HepG2 (cell line): ENCODE results near the gene PLEKHO1. TPM values are rescaled to one million over a fixed set of nuclear protein-coding genes. Genes with fewer than 3 reads are reported as not detected.

Source experiments
- ATAC-seq: fragments of 200-7000 bp; cut with Tn5 transposase; 3 replicates; pipeline ENCODE4 v1.9.1; 2020; ENCODE audit warnings: mild to moderate bottlenecking, moderate library complexity
- BruUV-seq: library from RNA; stranded (reverse); fragments of 400-500 nt; replicated peaks from 2 replicates; lab custom pipeline; 2021; lab: Mats Ljungman, UMichigan
- CTCF ChIA-PET: fragments of 300-600 bp; formaldehyde crosslinking; extraction: SDS; loops from one replicate; lab custom pipeline; 2021; ENCODE audit warnings: low total read pairs, inconsistent platforms, low intra/inter-chr PET ratio; lab: Yijun Ruan, JAX
- POLR2A ChIA-PET: fragments of 350-600 bp; sonication (Branson Sonifier 250); formaldehyde crosslinking; loops from one replicate; lab custom pipeline; 2020; ENCODE audit warnings: antibody characterized with exemption, inconsistent platforms; lab: Yijun Ruan, JAX
- DNase-seq: peaks from one replicate; pipeline ENCODE4 v3.0.0-alpha.2; 2015; ENCODE audit warnings: low spot score
- FAIRE-seq: peaks from 3 replicates; lab custom pipeline; 2011; peaks lifted over from hg19 to GRCh38; lab: Jason Lieb, UNC
- H2AFZ ChIP-seq: one replicate; pipeline ENCODE4 v1.6.1; 2011; ENCODE audit warnings: low read length, inconsistent platforms
- H3K27ac ChIP-seq: fragments of 300-600 bp; 3 replicates; pipeline ENCODE4 v1.8.0; 2011; ENCODE audit warnings: mixed run types, mild to moderate bottlenecking, mixed read lengths, low read length, inconsistent platforms; ENCODE audit not compliant: insufficient read depth; ENCODE audit errors: extremely low read length
- H3K27me3 ChIP-seq, 2 experiments: fragments of 200-600 bp in 1 of 2; 2 replicates in 1 of 2; 3 replicates in 1 of 2; pipeline versions ENCODE4 v1.6.0 to v1.8.0; 2011; ENCODE audit warnings: low read length in 2 of 2, mild to moderate bottlenecking in 2 of 2, moderate library complexity in 2 of 2, inconsistent platforms in 1 of 2; ENCODE audit not compliant: insufficient read depth in 2 of 2, control insufficient read depth in 1 of 2
- H3K36me3 ChIP-seq, 2 experiments: fragments of 200-600 bp in 1 of 2; replicated peaks in 1 of 2; 2 replicates in 1 of 2; 3 replicates in 1 of 2; pipeline versions ENCODE4 v1.5.1 to v1.8.0; 2011; ENCODE audit warnings: low read length in 2 of 2, inconsistent platforms in 1 of 2; ENCODE audit not compliant: insufficient read depth in 2 of 2, control insufficient read depth in 1 of 2
- H3K4me1 ChIP-seq: 2 replicates; pipeline ENCODE4 v1.5.1; 2012; ENCODE audit warnings: low read length, inconsistent platforms; ENCODE audit not compliant: insufficient read depth
- H3K4me2 ChIP-seq: 2 replicates; pipeline ENCODE4 v1.6.0; 2011; ENCODE audit warnings: low read depth, low read length, inconsistent platforms
- H3K4me3 ChIP-seq, 3 experiments: fragments of 200-600 bp in 1 of 3; sonication (generic), shearing (Covaris generic) in 1 of 3; replicated peaks in 1 of 3; 2 replicates each; pipeline ENCODE4 v1.5.1; 2011 to 2016; ENCODE audit warnings: low read length in 3 of 3, inconsistent platforms in 2 of 3, low read depth in 2 of 3, mild to moderate bottlenecking in 2 of 3, control low read depth in 1 of 3, mixed read lengths in 1 of 3; ENCODE audit not compliant: insufficient read depth in 1 of 3
- H3K79me2 ChIP-seq: one replicate; pipeline ENCODE4 v1.6.1; 2011; ENCODE audit warnings: low read length, inconsistent platforms; ENCODE audit not compliant: insufficient read depth
- H3K9ac ChIP-seq: 2 replicates; pipeline ENCODE4 v1.6.0; 2011; ENCODE audit warnings: mild to moderate bottlenecking, low read depth, low read length, inconsistent platforms; ENCODE audit not compliant: insufficient read depth
- H3K9me3 ChIP-seq: 2 replicates; pipeline ENCODE4 v1.5.1; 2012; ENCODE audit warnings: mild to moderate bottlenecking, low read length
- H4K20me1 ChIP-seq: 2 replicates; pipeline ENCODE4 v1.6.0; 2011; ENCODE audit warnings: inconsistent platforms, mild to moderate bottlenecking, low read length, moderate library complexity; ENCODE audit not compliant: insufficient read depth
- AGO2 ChIP-seq: fragments of 200-400 bp; formaldehyde crosslinking; optimal IDR thresholded peaks from 2 replicates; pipeline ENCODE3; 2017; ENCODE audit warnings: mild to moderate bottlenecking, low read depth, low read length, moderate library complexity
- BRD4 ChIP-seq: sonication (generic); formaldehyde crosslinking; IDR thresholded peaks from 2 replicates; pipeline ENCODE4 v1.4.0; 2020; ENCODE audit warnings: missing genetic modification reagents
- HNRNPK ChIP-seq: fragments of 200-400 bp; formaldehyde crosslinking; IDR thresholded peaks from 2 replicates; pipeline ENCODE4 v1.6.1; 2018; ENCODE audit warnings: low read length, low read depth, moderate library complexity, mild to moderate bottlenecking; ENCODE audit not compliant: poor library complexity, severe bottlenecking
- LRRFIP1 ChIP-seq: sonication (generic); formaldehyde crosslinking; conservative IDR thresholded peaks from 2 replicates; pipeline ENCODE4 v1.4.0; 2020; ENCODE audit warnings: missing genetic modification reagents
- MXD4 ChIP-seq: IDR thresholded peaks from 2 replicates; pipeline ENCODE4 v1.6.1; 2016; ENCODE audit warnings: mild to moderate bottlenecking, missing biosample characterization, missing genetic modification reagents
- MZF1 ChIP-seq: sonication (generic); formaldehyde crosslinking; IDR thresholded peaks from 2 replicates; pipeline ENCODE4 v1.8.1; 2023; ENCODE audit warnings: mild to moderate bottlenecking, missing genetic modification reagents, borderline replicate concordance
- NONO ChIP-seq, 2 experiments: fragments of 450-650 bp in 1 of 2; sonication (generic) in 1 of 2; formaldehyde crosslinking in 1 of 2; IDR thresholded peaks in 1 of 2; conservative IDR thresholded peaks in 1 of 2; 2 replicates each; pipeline versions ENCODE4 v1.6.1 to v1.8.0; 2017 to 2022; ENCODE audit warnings: mild to moderate bottlenecking in 1 of 2, missing genetic modification reagents in 1 of 2, moderate library complexity in 1 of 2
- POGZ ChIP-seq: sonication (generic); formaldehyde crosslinking; IDR thresholded peaks from 2 replicates; pipeline ENCODE4 v1.4.0; 2020; ENCODE audit warnings: mild to moderate bottlenecking, missing genetic modification reagents
- PRDM4 ChIP-seq: sonication (generic); formaldehyde crosslinking; IDR thresholded peaks from 2 replicates; pipeline ENCODE4 v1.9.0; 2021; ENCODE audit warnings: missing genetic modification reagents, borderline replicate concordance
- XRCC5 ChIP-seq: fragments of 200-400 bp; formaldehyde crosslinking; optimal IDR thresholded peaks from 2 replicates; pipeline ENCODE3; 2017; ENCODE audit warnings: mild to moderate bottlenecking, low read length
- ZFX ChIP-seq: sonication (generic); formaldehyde crosslinking; IDR thresholded peaks from 2 replicates; pipeline ENCODE4 v1.4.0; 2020; ENCODE audit warnings: mild to moderate bottlenecking, low read depth, missing genetic modification reagents, moderate library complexity
- ZMYM3 ChIP-seq: sonication (generic); formaldehyde crosslinking; IDR thresholded peaks from 2 replicates; pipeline ENCODE4 v1.5.1; 2020; ENCODE audit warnings: mild to moderate bottlenecking, missing genetic modification reagents
- ZNF563 ChIP-seq: sonication (generic); formaldehyde crosslinking; IDR thresholded peaks from 2 replicates; pipeline ENCODE4 v1.8.0; 2022; ENCODE audit warnings: mild to moderate bottlenecking, moderate library complexity, missing genetic modification reagents
- ZNF615 ChIP-seq: sonication (generic); formaldehyde crosslinking; IDR thresholded peaks from 2 replicates; pipeline ENCODE4 v1.5.0; 2020; ENCODE audit warnings: mild to moderate bottlenecking, missing genetic modification reagents, borderline replicate concordance
- ZNF75D ChIP-seq: sonication (generic); formaldehyde crosslinking; IDR thresholded peaks from 2 replicates; pipeline ENCODE4 v1.8.1; 2023; ENCODE audit warnings: missing genetic modification reagents, mild to moderate bottlenecking, borderline replicate concordance
- WGBS: methylation state at CpG from one replicate; pipeline ENCODE4 v1.1.6; 2017; ENCODE audit warnings: low lambda C conversion rate; 5-methylcytosine and 5-hydroxymethylcytosine counted together
- in situ Hi-C: cut with HindIII; loops from 2 replicates; pipeline ENCODE4 v1.10.0; 2017; ENCODE audit warnings: low pct_unique_long_range_greater_than_20kb; ENCODE audit not compliant: extremely low pct_ligation_motif_present
- intact Hi-C: fragments of 100-400 bp; cut with micrococcal nuclease; formaldehyde crosslinking; loops from one replicate; pipeline ENCODE4 v1.10.0; 2022; ENCODE audit not compliant: unreplicated experiment
- polyA plus RNA-seq, 8 experiments: library from polyadenylated mRNA; depleted of rRNA in 3 of 8; stranded (reverse) in 7 of 8; unstranded in 1 of 8; fragments of >200 nt; fragmentation: Illumina TruSeq in 4 of 8; extraction: Trizol in 4 of 8; gene quantifications; 2 replicates each; pipeline versions ENCODE4 v1.2.1 to v1.2.3, GENCODE V29; 2011 to 2016; ENCODE audit warnings: low read depth in 4 of 8, missing spikeins in 1 of 8, mixed read lengths in 1 of 8; ENCODE audit not compliant: insufficient read depth in 1 of 8
- total RNA-seq, 5 experiments: library from RNA; depleted of rRNA; stranded (reverse); fragments of >200 nt; fragmentation: Illumina TruSeq; extraction: Trizol; gene quantifications; 2 replicates each; pipeline ENCODE4 v1.2.3, GENCODE V29; 2016; ENCODE audit warnings: low read depth in 1 of 5

PLEKHO1 gene
- total and polyA plus RNA-seq, 2 of the 13 experiments (the other 11 are each of a cell fraction or from before 2014, with no cell fraction given): 9.8 to 10.1 TPM

DNA sequence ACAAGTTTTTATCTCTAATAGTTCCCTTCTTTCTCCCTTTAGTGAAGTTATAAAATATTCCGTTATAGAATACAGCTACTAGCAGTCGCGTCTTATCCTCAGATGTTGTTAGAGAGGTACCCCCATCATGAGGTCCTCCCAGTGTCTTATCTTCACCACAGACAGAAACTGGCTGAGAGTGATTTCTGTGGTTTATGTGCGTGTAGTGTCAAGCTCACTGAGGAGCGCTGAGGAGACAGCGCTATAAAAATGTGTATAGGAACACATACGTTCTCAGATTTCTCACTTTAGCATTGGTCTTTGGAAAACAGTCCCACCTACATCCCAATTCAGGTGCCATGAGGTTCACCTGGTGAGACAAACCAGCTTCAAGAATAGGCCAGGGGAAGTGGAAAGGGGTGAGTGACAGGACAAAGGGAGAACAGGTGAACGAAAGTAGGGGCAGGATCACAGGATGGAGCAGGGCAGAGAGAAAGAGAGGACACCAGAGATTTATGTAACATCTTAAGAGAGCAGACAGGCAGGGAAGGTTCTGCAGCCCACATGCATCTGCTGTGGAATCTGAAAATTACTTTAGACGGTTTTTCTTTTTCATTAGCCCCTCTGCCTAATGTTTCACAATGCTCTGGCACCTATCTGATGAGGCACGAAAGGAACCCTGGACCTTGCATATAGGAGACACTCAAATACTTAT, 2.7 kb upstream of the PLEKHO1 start:
- no TSS peak for BruUV-seq
- no peak overlapping the region for H3K27ac ChIP-seq
- CTCF ChIA-PET: no interaction called here
- POLR2A ChIA-PET: no interaction called here
- in situ Hi-C loops: no loop called here
- no peak for FAIRE-seq
- H3K27me3 ChIP-seq: no peaks in the 10 kb centered on the region
- no peak for ATAC-seq
- no peak for DNase-seq
- TF ChIP-seq POGZ (CRISPR knock-in tag) (no peak), ZNF563 (CRISPR knock-in tag) (no peak), MZF1 (no peak), PRDM4 (CRISPR knock-in tag) (no peak), ZNF75D (CRISPR knock-in tag) (no peak), MXD4 (CRISPR knock-in tag) (no peak), ZNF615 (CRISPR knock-in tag) (no peak), HNRNPK (no peak), LRRFIP1 (no peak), ZFX (no peak), ZMYM3 (CRISPR knock-in tag) (no peak), XRCC5 (no peak), BRD4 (no peak), NONO (IDR thresholded peaks at IDR 0.05) (no peak), NONO (CRISPR knock-in tag; conservative IDR thresholded peaks at IDR 0.05) (no peak), AGO2 (no peak)
- TF ChIP-seq, all 625 proteins: peak for 0
- Histone ChIP-seq H3K4me1 (peaks cover 22% of the 10 kb centered on the region), H3K79me2 (no peaks in the 10 kb centered on the region), H3K4me3 (no peak overlapping the region), H3K9ac (no peak overlapping the region), H3K36me3 (peaks cover 0 to 1% of the 10 kb centered on the region in 2 experiments; a peak in 1 of 5 replicates), H3K9me3 (no peaks in the 10 kb centered on the region), H3K4me2 (no peak overlapping the region), H2AFZ (no peak overlapping the region), H4K20me1 (no peaks in the 10 kb centered on the region)
- 88% methylated on average over 10 of the region's 10 CpGs for WGBS
- intact Hi-C loops: no loop called here
